ENCODE data around the gene DALRD3.
A peak's percentile ranks its signal among the peaks of the same experiment; 100 is the strongest.

The DALRD3 gene

DNA sequence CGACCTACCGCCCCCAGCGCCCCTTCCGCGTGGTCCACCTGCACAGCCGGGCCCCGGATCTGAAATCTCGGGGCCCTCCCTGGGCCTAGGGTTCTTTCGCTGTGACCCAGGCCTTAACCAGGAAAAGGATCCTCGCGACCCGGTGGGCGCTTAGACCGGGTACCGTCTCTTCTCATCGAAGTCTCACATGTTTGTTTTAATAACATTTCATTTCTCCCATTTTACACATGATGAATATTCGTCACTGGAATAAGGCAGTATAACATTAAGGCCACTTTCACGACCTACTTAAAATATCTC lies 277 bp upstream of the DALRD3 start:
- ChIA-PET CTCF (interaction anchor here (1.0 kb wide), 1 partner anchor 30 kb away, joined by 5 read pairs; no protein-coding TSS in a partner anchor), POLR2A (interaction anchor here (0.6 to 10.4 kb wide), 7 partner anchors 10 to 114 kb away, joined by 3 to 141 read pairs (median 5); partner anchors contain the start of genes IMPDH2, P4HTM and WDR6)
- TF ChIP-seq ATF2 (tag by site-specific recombination; IDR thresholded peaks at IDR 0.05; ENCODE audit: low read depth) (no peak), ZBTB10 (tag by site-specific recombination; IDR thresholded peaks at IDR 0.05) (0 out of 2 replicates have a peak, but pooled peaks have one; percentile 3), ZNF214 (tag by site-specific recombination; IDR thresholded peaks at IDR 0.05; ENCODE audit: borderline replicate concordance) (no peak), ZNF510 (tag by site-specific recombination; IDR thresholded peaks at IDR 0.05; ENCODE audit: insufficient replicate concordance) (no peak), ZXDB (tag by site-specific recombination; IDR thresholded peaks at IDR 0.05) (no peak), ZBTB20 (tag by site-specific recombination; IDR thresholded peaks at IDR 0.05) (peak; percentile 15; the same call in 1 of the 2 replicates), ZSCAN18 (tag by site-specific recombination; IDR thresholded peaks at IDR 0.05) (no peak), ZEB2 (tag by site-specific recombination; IDR thresholded peaks at IDR 0.05) (peak; percentile 13; the same call in 1 of the 2 replicates), KLF10 (tag by site-specific recombination; IDR thresholded peaks at IDR 0.05) (no peak), ZSCAN5A (tag by site-specific recombination; IDR thresholded peaks at IDR 0.05) (no peak), WT1 (tag by site-specific recombination; IDR thresholded peaks at IDR 0.05) (no peak), ZNF677 (tag by site-specific recombination; IDR thresholded peaks at IDR 0.05) (no peak), ZNF701 (tag by site-specific recombination; IDR thresholded peaks at IDR 0.05) (no peak), GLIS1 (tag by site-specific recombination; IDR thresholded peaks at IDR 0.05) (no peak)
- TF ChIP-seq, protein P1, sequence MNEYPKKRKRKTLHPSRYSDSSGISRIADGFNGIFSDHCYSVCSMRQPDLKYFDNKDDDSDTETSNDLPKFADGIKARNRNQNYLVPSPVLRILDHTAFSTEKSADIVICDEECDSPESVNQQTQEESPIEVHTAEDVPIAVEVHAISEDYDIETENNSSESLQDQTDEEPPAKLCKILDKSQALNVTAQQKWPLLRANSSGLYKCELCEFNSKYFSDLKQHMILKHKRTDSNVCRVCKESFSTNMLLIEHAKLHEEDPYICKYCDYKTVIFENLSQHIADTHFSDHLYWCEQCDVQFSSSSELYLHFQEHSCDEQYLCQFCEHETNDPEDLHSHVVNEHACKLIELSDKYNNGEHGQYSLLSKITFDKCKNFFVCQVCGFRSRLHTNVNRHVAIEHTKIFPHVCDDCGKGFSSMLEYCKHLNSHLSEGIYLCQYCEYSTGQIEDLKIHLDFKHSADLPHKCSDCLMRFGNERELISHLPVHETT (tag by site-specific recombination; IDR thresholded peaks at IDR 0.05), result no peak
- TF ChIP-seq, protein P2, sequence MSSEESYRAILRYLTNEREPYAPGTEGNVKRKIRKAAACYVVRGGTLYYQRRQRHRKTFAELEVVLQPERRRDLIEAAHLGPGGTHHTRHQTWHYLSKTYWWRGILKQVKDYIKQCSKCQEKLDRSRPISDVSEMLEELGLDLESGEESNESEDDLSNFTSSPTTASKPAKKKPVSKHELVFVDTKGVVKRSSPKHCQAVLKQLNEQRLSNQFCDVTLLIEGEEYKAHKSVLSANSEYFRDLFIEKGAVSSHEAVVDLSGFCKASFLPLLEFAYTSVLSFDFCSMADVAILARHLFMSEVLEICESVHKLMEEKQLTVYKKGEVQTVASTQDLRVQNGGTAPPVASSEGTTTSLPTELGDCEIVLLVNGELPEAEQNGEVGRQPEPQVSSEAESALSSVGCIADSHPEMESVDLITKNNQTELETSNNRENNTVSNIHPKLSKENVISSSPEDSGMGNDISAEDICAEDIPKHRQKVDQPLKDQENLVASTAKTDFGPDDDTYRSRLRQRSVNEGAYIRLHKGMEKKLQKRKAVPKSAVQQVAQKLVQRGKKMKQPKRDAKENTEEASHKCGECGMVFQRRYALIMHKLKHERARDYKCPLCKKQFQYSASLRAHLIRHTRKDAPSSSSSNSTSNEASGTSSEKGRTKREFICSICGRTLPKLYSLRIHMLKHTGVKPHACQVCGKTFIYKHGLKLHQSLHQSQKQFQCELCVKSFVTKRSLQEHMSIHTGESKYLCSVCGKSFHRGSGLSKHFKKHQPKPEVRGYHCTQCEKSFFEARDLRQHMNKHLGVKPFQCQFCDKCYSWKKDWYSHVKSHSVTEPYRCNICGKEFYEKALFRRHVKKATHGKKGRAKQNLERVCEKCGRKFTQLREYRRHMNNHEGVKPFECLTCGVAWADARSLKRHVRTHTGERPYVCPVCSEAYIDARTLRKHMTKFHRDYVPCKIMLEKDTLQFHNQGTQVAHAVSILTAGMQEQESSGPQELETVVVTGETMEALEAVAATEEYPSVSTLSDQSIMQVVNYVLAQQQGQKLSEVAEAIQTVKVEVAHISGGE (tag by site-specific recombination; conservative IDR thresholded peaks at IDR 0.05; ENCODE audit: low read depth), result 0 out of 2 replicates have a peak, but pooled peaks have one; percentile 29
- TF ChIP-seq, protein P3, sequence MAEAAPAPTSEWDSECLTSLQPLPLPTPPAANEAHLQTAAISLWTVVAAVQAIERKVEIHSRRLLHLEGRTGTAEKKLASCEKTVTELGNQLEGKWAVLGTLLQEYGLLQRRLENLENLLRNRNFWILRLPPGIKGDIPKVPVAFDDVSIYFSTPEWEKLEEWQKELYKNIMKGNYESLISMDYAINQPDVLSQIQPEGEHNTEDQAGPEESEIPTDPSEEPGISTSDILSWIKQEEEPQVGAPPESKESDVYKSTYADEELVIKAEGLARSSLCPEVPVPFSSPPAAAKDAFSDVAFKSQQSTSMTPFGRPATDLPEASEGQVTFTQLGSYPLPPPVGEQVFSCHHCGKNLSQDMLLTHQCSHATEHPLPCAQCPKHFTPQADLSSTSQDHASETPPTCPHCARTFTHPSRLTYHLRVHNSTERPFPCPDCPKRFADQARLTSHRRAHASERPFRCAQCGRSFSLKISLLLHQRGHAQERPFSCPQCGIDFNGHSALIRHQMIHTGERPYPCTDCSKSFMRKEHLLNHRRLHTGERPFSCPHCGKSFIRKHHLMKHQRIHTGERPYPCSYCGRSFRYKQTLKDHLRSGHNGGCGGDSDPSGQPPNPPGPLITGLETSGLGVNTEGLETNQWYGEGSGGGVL (tag by site-specific recombination; IDR thresholded peaks at IDR 0.05), result 0 out of 2 replicates have a peak, but pooled peaks have one; percentile 10
- H3K4me3 ChIP-seq (ENCODE audit: low read depth, low read length), result peak overlapping the region; percentile 80
- no peaks in the 10 kb centered on the region for H3K9me3 ChIP-seq (ENCODE audit: control insufficient read depth, insufficient read depth, low read depth, low read length)
- no peaks in the 10 kb centered on the region for H3K4me1 ChIP-seq (ENCODE audit: control insufficient read depth, insufficient read depth, low read length)
- H3K27ac ChIP-seq (ENCODE audit: extremely low read depth, low read depth, low read length), result peak overlapping the region; percentile 47; the same call in 1 of the 2 replicates
- peaks cover 0 to 43% of the 10 kb centered on the region in 2 experiments; a peak in 1 of 3 replicates for H3K36me3 ChIP-seq (ENCODE audit: control insufficient read depth in 2 of 2, insufficient read depth in 1 of 2, low read length in 2 of 2)

Data from HEK293 (cell line).